ENCODE measurements around the gene TAL1.

Gene TAL1

GRCh38 chr1:47178020-47178419, 54.0 kb downstream of the TAL1 start:
- Histone ChIP-seq H3K4me3 (ENCODE audit: low read depth, low read length) (no peak overlapping the region), H3K27me3 (replicated peaks) (no peaks in the 10 kb centered on the region), H3K27ac (no peak overlapping the region), H3K36me3 (replicated peaks) (no peaks in the 10 kb centered on the region)
- DNase-seq: no peak
- in situ Hi-C loops (cut with HindIII; ENCODE audit: low pct_ligation_motif_present, low sequenced_read_pairs): no loop called here
- no peak for TF ChIP-seq CTCF (IDR thresholded peaks at IDR 0.05; ENCODE audit: low read depth, low read length, missing control alignments)

GRCh38 chr1:47175227-47175934, 56.6 kb downstream of the TAL1 start:
- no peaks in the 10 kb centered on the region for H3K27me3 ChIP-seq (replicated peaks)
- H3K36me3 ChIP-seq (replicated peaks): no peaks in the 10 kb centered on the region
- DNase-seq: peak; percentile 79
- in situ Hi-C loops (cut with HindIII; ENCODE audit: low pct_ligation_motif_present, low sequenced_read_pairs): no loop called here
- peak; percentile 97 for TF ChIP-seq CTCF (IDR thresholded peaks at IDR 0.05; ENCODE audit: low read depth, low read length, missing control alignments)
- H3K4me3 ChIP-seq (ENCODE audit: low read depth, low read length): no peak overlapping the region
- no peak overlapping the region for H3K27ac ChIP-seq

- TF ChIP-seq CTCF (IDR thresholded peaks at IDR 0.05; ENCODE audit: low read depth, low read length, missing control alignments): no peak
- in situ Hi-C loops (cut with HindIII; ENCODE audit: low pct_ligation_motif_present, low sequenced_read_pairs): no loop called here
- Histone ChIP-seq H3K27me3 (replicated peaks) (no peaks in the 10 kb centered on the region), H3K27ac (no peak overlapping the region), H3K36me3 (replicated peaks) (no peaks in the 10 kb centered on the region), H3K4me3 (ENCODE audit: low read depth, low read length) (no peak overlapping the region)
- DNase-seq: no peak
Measured at GRCh38 chr1:47174656-47175020, 57.4 kb downstream of the TAL1 start.

GRCh38 chr1:47172782-47173181, 59.2 kb downstream of the TAL1 start:
- in situ Hi-C loops (cut with HindIII; ENCODE audit: low pct_ligation_motif_present, low sequenced_read_pairs): no loop called here
- Histone ChIP-seq H3K36me3 (replicated peaks) (no peaks in the 10 kb centered on the region), H3K27ac (no peak overlapping the region), H3K4me3 (ENCODE audit: low read depth, low read length) (no peak overlapping the region), H3K27me3 (replicated peaks) (no peaks in the 10 kb centered on the region)
- no peak for TF ChIP-seq CTCF (IDR thresholded peaks at IDR 0.05; ENCODE audit: low read depth, low read length, missing control alignments)
- DNase-seq: no peak
